ENCODE measurements around the gene TECTA. TPM values are rescaled to one million over a fixed set of nuclear protein-coding genes. Genes with fewer than 3 reads are reported as not detected.

The TECTA gene, protein sequence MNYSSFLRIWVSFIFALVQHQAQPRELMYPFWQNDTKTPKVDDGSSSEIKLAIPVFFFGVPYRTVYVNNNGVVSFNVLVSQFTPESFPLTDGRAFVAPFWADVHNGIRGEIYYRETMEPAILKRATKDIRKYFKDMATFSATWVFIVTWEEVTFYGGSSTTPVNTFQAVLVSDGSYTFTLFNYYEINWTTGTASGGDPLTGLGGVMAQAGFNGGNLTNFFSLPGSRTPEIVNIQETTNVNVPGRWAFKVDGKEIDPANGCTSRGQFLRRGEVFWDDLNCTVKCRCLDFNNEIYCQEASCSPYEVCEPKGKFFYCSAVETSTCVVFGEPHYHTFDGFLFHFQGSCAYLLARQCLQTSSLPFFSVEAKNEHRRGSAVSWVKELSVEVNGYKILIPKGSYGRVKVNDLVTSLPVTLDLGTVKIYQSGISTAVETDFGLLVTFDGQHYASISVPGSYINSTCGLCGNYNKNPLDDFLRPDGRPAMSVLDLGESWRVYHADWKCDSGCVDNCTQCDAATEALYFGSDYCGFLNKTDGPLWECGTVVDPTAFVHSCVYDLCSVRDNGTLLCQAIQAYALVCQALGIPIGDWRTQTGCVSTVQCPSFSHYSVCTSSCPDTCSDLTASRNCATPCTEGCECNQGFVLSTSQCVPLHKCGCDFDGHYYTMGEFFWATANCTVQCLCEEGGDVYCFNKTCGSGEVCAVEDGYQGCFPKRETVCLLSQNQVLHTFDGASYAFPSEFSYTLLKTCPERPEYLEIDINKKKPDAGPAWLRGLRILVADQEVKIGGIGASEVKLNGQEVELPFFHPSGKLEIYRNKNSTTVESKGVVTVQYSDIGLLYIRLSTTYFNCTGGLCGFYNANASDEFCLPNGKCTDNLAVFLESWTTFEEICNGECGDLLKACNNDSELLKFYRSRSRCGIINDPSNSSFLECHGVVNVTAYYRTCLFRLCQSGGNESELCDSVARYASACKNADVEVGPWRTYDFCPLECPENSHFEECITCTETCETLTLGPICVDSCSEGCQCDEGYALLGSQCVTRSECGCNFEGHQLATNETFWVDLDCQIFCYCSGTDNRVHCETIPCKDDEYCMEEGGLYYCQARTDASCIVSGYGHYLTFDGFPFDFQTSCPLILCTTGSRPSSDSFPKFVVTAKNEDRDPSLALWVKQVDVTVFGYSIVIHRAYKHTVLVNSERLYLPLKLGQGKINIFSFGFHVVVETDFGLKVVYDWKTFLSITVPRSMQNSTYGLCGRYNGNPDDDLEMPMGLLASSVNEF (N-terminal part only)
- polyA plus RNA-seq (2011; rRNA removed) (0.43 and 0.76 TPM in 2 replicates), polyA minus RNA-seq (2011; rRNA and poly(A)+ RNA removed) (0.57 and 1.1 TPM in 2 replicates)

DNA sequence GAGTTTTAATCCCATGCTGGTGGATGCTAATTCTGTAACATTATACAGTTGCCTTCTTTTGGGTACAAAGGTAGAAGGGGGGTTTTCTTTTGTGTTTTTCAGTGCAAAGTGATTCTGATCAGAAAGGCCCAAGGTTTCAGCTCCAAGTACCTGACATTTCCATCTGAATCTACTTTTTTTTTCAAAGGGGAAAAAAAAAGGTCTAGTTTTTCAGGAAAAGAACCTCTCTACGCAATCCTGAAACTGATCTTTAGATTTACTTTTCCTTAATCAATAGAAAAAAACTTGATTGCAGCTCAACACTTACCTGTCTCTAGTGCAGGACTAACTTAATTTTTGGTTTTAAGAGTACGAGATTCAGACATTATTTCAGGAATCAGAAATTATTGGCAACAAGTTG, at the start of gene TECTA:
TECTA (plus strand) TSS at position 301 of the 400 bp plus-strand sequence. CDS start 1,423 bp downstream, outside the sequence.
- no peak for DNase-seq (ENCODE audit: low read depth)
- ChIA-PET POLR2A (no interaction called here), CTCF (interaction anchor here (1.2 to 1.3 kb wide), 2 partner anchors 12 to 416 kb away, joined by 3 read pairs; no protein-coding TSS in a partner anchor)
- no peak within 1 kb of the TSS for H3K4me3 ChIP-seq (ENCODE audit: low read depth, low read length)
- no peaks in the 10 kb centered on the region for H3K36me3 ChIP-seq (ENCODE audit: control insufficient read depth, insufficient read depth, low read length)
- TF ChIP-seq CTCF (IDR thresholded peaks at IDR 0.05; ENCODE audit: insufficient read depth, low read depth, low read length): no peak
- peaks cover 3% of the 10 kb centered on the region for H3K27me3 ChIP-seq (ENCODE audit: control insufficient read depth, insufficient read depth, low read length)

DNA sequence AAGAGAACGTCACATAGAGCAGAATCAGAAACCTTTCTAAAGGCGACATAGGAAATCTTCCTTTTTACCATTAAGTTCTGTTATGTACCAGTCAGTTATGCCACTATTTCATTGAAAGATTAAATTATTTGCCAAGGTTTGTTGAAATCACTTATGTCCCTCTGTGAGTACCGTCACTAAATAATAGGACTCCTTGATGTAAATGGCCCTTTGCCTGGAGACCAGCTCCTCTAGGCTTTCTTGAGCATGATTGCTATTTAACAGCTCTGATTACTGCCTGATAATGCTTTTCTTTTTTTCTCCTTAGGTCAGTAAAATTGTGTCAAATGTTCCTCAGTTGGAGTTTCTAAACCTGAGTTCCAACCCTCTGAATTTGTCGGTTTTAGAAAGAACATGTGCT, 47.8 kb upstream of the TECTA start:
- H3K27me3 ChIP-seq (ENCODE audit: control insufficient read depth, insufficient read depth, low read length): no peaks in the 10 kb centered on the region
- TF ChIP-seq CTCF (IDR thresholded peaks at IDR 0.05; ENCODE audit: insufficient read depth, low read depth, low read length): no peak
- ChIA-PET CTCF (interaction anchor here (1.6 to 1.7 kb wide), 2 partner anchors 9 to 11 kb away, joined by 3 to 7 read pairs; no protein-coding TSS in a partner anchor), POLR2A (no interaction called here)
- H3K4me3 ChIP-seq (ENCODE audit: low read depth, low read length): no peak overlapping the region
- DNase-seq (ENCODE audit: low read depth): no peak
- peaks cover 7% of the 10 kb centered on the region for H3K36me3 ChIP-seq (ENCODE audit: control insufficient read depth, insufficient read depth, low read length)

DNA sequence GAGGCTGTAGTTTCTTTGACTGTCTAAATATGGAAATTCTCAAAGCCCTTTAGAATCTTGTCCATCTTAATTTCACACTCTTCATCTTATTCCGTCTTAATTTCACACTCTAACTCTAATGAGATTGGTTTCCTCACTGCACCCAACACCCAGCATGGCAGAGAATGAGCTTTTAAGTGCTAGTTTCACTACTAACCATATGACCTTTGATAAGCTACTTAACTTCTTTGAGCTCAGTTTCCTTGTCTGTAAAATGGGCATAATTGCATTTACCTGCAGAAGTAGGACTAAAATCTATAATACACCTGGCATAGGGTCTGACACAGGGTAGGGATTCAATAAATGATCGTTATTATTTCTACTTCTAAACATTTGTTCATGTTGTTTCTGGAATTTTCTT, 46.8 kb upstream of the TECTA start:
- no peaks in the 10 kb centered on the region for H3K27me3 ChIP-seq (ENCODE audit: control insufficient read depth, insufficient read depth, low read length)
- peaks cover 7% of the 10 kb centered on the region for H3K36me3 ChIP-seq (ENCODE audit: control insufficient read depth, insufficient read depth, low read length)
- H3K4me3 ChIP-seq (ENCODE audit: low read depth, low read length): no peak overlapping the region
- POLR2A ChIA-PET: no interaction called here
- no peak for TF ChIP-seq CTCF (IDR thresholded peaks at IDR 0.05; ENCODE audit: insufficient read depth, low read depth, low read length)
- no peak for DNase-seq (ENCODE audit: low read depth)
- CTCF ChIA-PET: interaction anchor here (1.0 to 1.7 kb wide), 3 partner anchors 10 to 14 kb away, joined by 3 to 7 read pairs (median 4); no protein-coding TSS in a partner anchor

DNA sequence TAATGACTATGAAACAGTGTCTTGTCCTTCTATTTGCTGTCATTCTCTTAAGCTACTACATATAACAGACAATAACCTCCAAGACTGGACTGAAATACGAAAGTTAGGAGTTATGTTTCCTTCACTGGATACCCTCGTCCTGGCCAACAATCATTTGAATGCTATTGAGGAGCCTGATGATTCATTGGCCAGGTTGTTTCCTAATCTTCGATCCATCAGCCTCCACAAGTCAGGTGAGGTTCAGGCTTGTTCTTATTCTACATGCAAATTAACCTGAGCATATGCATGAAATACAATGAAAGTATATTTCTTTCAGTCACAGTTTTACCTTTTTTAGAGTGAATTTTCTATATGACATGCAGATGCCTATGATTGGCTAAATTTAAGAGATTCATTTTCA, 46.0 kb upstream of the TECTA start:
- CTCF ChIA-PET: interaction anchor here (1.0 to 1.7 kb wide), 2 partner anchors 9 to 13 kb away, joined by 4 to 7 read pairs; no protein-coding TSS in a partner anchor
- no peak for TF ChIP-seq CTCF (IDR thresholded peaks at IDR 0.05; ENCODE audit: insufficient read depth, low read depth, low read length)
- DNase-seq (ENCODE audit: low read depth): no peak
- H3K36me3 ChIP-seq (ENCODE audit: control insufficient read depth, insufficient read depth, low read length): peaks cover 7% of the 10 kb centered on the region
- no peaks in the 10 kb centered on the region for H3K27me3 ChIP-seq (ENCODE audit: control insufficient read depth, insufficient read depth, low read length)
- H3K4me3 ChIP-seq (ENCODE audit: low read depth, low read length): no peak overlapping the region
- POLR2A ChIA-PET: no interaction called here
